Measurements from ENCODE around the gene SIPA1L3.

- TF ChIP-seq ZNF274 (IDR thresholded peaks at IDR 0.05; ENCODE audit: low read depth, low read length): no peak
- no peak for TF ChIP-seq SUZ12 (IDR thresholded peaks at IDR 0.05; ENCODE audit: extremely low read depth, insufficient read depth, insufficient read length)
- no peak for TF ChIP-seq YY1 (IDR thresholded peaks at IDR 0.05; ENCODE audit: insufficient read depth, insufficient read length)
Observed at GRCh38 chr19:38024992-38025908, 118.2 kb downstream of the SIPA1L3 start.
